NT2/D1 (cell line): ENCODE data around the gene HYDIN.
A peak's percentile ranks its signal among the peaks of the same experiment; 100 is the strongest.

ENCODE experiments used
- DNase-seq: peaks from one replicate; pipeline ENCODE4 v3.0.0-alpha.2; 2011; ENCODE audit warnings: low read depth, low spot score
- H3K27me3 ChIP-seq: 2 replicates; pipeline ENCODE4 v1.6.0; 2011; ENCODE audit warnings: mild to moderate bottlenecking; ENCODE audit not compliant: insufficient read length, insufficient read depth
- H3K36me3 ChIP-seq: 2 replicates; pipeline ENCODE4 v1.6.1; 2011; ENCODE audit warnings: mild to moderate bottlenecking, low read length, mixed read lengths; ENCODE audit not compliant: insufficient read depth, insufficient read length
- H3K4me1 ChIP-seq: 2 replicates; pipeline ENCODE4 v1.5.1; 2011; ENCODE audit not compliant: insufficient read depth, insufficient read length
- H3K4me3 ChIP-seq: 2 replicates; pipeline ENCODE4 v1.5.1; 2011; ENCODE audit warnings: low read depth; ENCODE audit not compliant: insufficient read length
- H3K9ac ChIP-seq: 2 replicates; pipeline ENCODE4 v1.6.0; 2011; ENCODE audit warnings: low read depth; ENCODE audit not compliant: insufficient read length
- H3K9me3 ChIP-seq: 2 replicates; pipeline ENCODE4 v1.5.1; 2011; ENCODE audit warnings: mild to moderate bottlenecking, low read length; ENCODE audit not compliant: insufficient read depth
- SUZ12 ChIP-seq: IDR thresholded peaks from 2 replicates; pipeline ENCODE4 v1.6.1; 2011; ENCODE audit not compliant: insufficient read length, insufficient read depth; ENCODE audit errors: extremely low read depth
- YY1 ChIP-seq: IDR thresholded peaks from 2 replicates; pipeline ENCODE4 v1.6.1; 2011; ENCODE audit not compliant: insufficient read length, insufficient read depth
- ZNF274 ChIP-seq: IDR thresholded peaks from 2 replicates; pipeline ENCODE4 v1.6.1; 2011; ENCODE audit warnings: mild to moderate bottlenecking, low read depth, low read length

Gene HYDIN

GRCh38 chr16:70804153-70804733, 426.3 kb downstream of the HYDIN start:
- no peak overlapping the region for H3K4me3 ChIP-seq
- DNase-seq = no peak
- H3K9me3 ChIP-seq = peaks cover 11% of the 10 kb centered on the region; the same call in 1 of the 2 replicates
- H3K27me3 ChIP-seq = peaks cover 25% of the 10 kb centered on the region
- H3K9ac ChIP-seq = no peak overlapping the region
- no peaks in the 10 kb centered on the region for H3K4me1 ChIP-seq
- peaks cover 5% of the 10 kb centered on the region for H3K36me3 ChIP-seq
- TF ChIP-seq SUZ12 = no peak
- TF ChIP-seq YY1 = no peak
- TF ChIP-seq ZNF274 = no peak

GRCh38 chr16:70803319-70803718, 427.2 kb downstream of the HYDIN start:
- DNase-seq = no peak
- H3K9ac ChIP-seq = no peak overlapping the region
- H3K27me3 ChIP-seq = peaks cover 21% of the 10 kb centered on the region
- H3K4me3 ChIP-seq = no peak overlapping the region
- no peaks in the 10 kb centered on the region for H3K4me1 ChIP-seq
- H3K9me3 ChIP-seq = peaks cover 11% of the 10 kb centered on the region; the same call in 1 of the 2 replicates
- TF ChIP-seq ZNF274 (no peak), YY1 (no peak)
- H3K36me3 ChIP-seq = peaks cover 14% of the 10 kb centered on the region

- H3K4me1 ChIP-seq = no peaks in the 10 kb centered on the region
- no peak overlapping the region for H3K9ac ChIP-seq
- no peak for DNase-seq
- no peak overlapping the region for H3K4me3 ChIP-seq
- H3K27me3 ChIP-seq = peaks cover 17% of the 10 kb centered on the region
- peaks cover 11% of the 10 kb centered on the region; the same call in 1 of the 2 replicates for H3K9me3 ChIP-seq
- H3K36me3 ChIP-seq = peaks cover 25% of the 10 kb centered on the region
- TF ChIP-seq ZNF274 = no peak
- no peak for TF ChIP-seq YY1
- TF ChIP-seq SUZ12 = no peak
Observed at GRCh38 chr16:70801611-70802010, 428.9 kb downstream of the HYDIN start.

DNA sequence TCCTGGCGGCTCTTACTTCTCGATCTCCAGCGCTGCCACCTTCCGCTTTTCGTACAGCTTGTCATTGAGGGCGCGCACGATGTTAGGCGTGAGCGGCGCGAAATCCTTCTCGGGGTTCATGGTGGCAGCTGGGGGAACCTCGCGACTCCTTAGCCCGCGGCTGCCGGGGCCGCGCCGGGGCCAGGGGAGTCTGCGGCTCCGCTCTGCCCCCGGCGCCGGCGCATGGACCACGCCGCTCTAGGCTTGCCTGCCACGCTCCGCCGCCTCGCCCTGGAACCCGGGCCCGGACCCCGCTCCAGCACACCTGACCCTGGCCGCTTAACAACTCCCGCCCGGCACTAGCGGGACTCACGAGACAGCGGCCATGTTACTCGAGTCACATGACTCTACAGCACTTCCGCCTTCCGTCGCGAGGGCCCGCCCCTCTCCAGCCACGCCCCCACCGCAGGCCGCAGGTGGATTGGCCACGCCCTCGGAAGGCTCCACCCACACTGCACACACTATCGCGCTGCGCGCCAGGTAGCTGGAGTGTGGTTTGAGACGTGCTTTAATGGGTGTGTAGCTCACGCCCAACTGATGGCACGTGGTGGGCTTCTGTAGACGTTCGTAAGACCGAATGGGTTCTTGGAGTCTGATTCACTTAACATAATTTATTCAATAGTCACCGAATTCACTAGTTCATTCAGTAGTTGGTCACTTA, 429.6 kb downstream of the HYDIN start, which contains the start of gene VAC14:
VAC14 (minus strand) TSS at position 378 of the 700 bp plus-strand sequence; CDS start at position 120, 258 bp downstream.
- H3K4me3 ChIP-seq = peak within 1 kb of the TSS; percentile 93
- peaks cover 17% of the 10 kb centered on the region for H3K27me3 ChIP-seq
- peaks cover 27% of the 10 kb centered on the region for H3K36me3 ChIP-seq
- TF ChIP-seq YY1 (peak; percentile 89), SUZ12 (no peak)
- peak; percentile 90 for DNase-seq
- peaks cover 11% of the 10 kb centered on the region; the same call in 1 of the 2 replicates for H3K9me3 ChIP-seq
- no peaks in the 10 kb centered on the region for H3K4me1 ChIP-seq
- H3K9ac ChIP-seq = peak within 1 kb of the TSS; percentile 87

- TF ChIP-seq ZNF274 = no peak
- TF ChIP-seq YY1 = no peak
- no peak for TF ChIP-seq SUZ12
Observed at GRCh38 chr16:70800311-70800710, 430.2 kb downstream of the HYDIN start.

DNA sequence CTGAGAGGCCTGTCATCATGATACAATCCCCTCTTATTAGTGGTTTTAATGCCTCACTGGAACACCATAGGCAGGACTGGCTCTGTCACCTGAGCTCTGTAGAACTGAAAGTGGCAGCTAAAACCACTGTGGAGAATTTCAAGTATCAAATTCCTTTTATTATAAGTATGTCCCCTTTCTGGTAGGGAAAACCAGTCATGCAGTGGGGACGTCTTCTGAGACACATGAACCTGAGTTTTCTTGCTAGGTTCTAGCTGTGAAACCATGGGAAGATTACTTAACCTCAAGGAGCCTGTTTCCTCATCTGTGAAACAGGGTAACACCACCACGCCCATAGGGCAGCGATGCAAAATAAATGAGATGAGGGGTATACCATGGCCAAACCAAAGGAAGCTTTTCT, 434.2 kb downstream of the HYDIN start:
- TF ChIP-seq YY1 (no peak), ZNF274 (no peak), SUZ12 (no peak)
- Histone ChIP-seq H3K27me3 (peaks cover under 1% of the 10 kb centered on the region), H3K9me3 (no peaks in the 10 kb centered on the region), H3K9ac (no peak overlapping the region), H3K4me1 (no peaks in the 10 kb centered on the region), H3K36me3 (peaks cover 43% of the 10 kb centered on the region), H3K4me3 (no peak overlapping the region)
- no peak for DNase-seq

More at GRCh38 chr16:70800311-70800710, 430.2 kb downstream of the HYDIN start:
- Histone ChIP-seq H3K9ac (peak overlapping the region; percentile 87), H3K4me3 (peak overlapping the region; percentile 93), H3K9me3 (peaks cover 11% of the 10 kb centered on the region; the same call in 1 of the 2 replicates), H3K27me3 (peaks cover 17% of the 10 kb centered on the region), H3K4me1 (no peaks in the 10 kb centered on the region), H3K36me3 (peaks cover 27% of the 10 kb centered on the region)
- DNase-seq = no peak

- Histone ChIP-seq H3K4me3 (no peak overlapping the region), H3K9ac (no peak overlapping the region), H3K27me3 (no peaks in the 10 kb centered on the region), H3K9me3 (no peaks in the 10 kb centered on the region), H3K4me1 (no peaks in the 10 kb centered on the region), H3K36me3 (peaks cover 43% of the 10 kb centered on the region)
- no peak for DNase-seq
- TF ChIP-seq SUZ12 = no peak
- TF ChIP-seq YY1 = no peak
- TF ChIP-seq ZNF274 = no peak
Observed at GRCh38 chr16:70795296-70795912, 435.1 kb downstream of the HYDIN start.
